Epidermal melanocyte (primary cell): ENCODE data around the gene CD8A.
"Not testable (repeated sequence)": the region's sequence is repeated elsewhere in the genome, so short reads cannot be mapped to it uniquely, and the experiment has no call there.

Source experiments
- DNase-seq: peaks from one replicate; pipeline ENCODE4 v3.0.0; 2011; ENCODE audit warnings: low spot score; ENCODE audit not compliant: insufficient read length

CD8A gene

GRCh38 chr2:86779971-86780370 lies 10.7 kb downstream of the CD8A start:
- no peak for DNase-seq

GRCh38 chr2:86778957-86779356 lies 11.8 kb downstream of the CD8A start:
- DNase-seq, result no peak

- DNase-seq, result no peak
Observed at GRCh38 chr2:86776532-86776931, 14.2 kb downstream of the CD8A start.

- DNase-seq, result no peak
Observed at GRCh38 chr2:86775338-86775737, 15.4 kb downstream of the CD8A start.

- no peak for DNase-seq
Observed at GRCh38 chr2:86774862-86775261, 15.9 kb downstream of the CD8A start.

GRCh38 chr2:86772611-86773010 lies 18.1 kb downstream of the CD8A start:
- no peak for DNase-seq

GRCh38 chr2:86770816-86771301 lies 19.9 kb downstream of the CD8A start:
- no peak for DNase-seq

- no peak for DNase-seq
Observed at GRCh38 chr2:86769838-86770237, 20.9 kb downstream of the CD8A start.

- no peak for DNase-seq
Observed at GRCh38 chr2:86768189-86768949, 22.3 kb downstream of the CD8A start.

- no peak for DNase-seq
Observed at GRCh38 chr2:86765310-86765695, 25.4 kb downstream of the CD8A start.

GRCh38 chr2:86764661-86765309 lies 25.9 kb downstream of the CD8A start:
- no peak for DNase-seq

- DNase-seq, result no peak
Observed at GRCh38 chr2:86760371-86760770, 30.3 kb downstream of the CD8A start.

- no peak for DNase-seq
Observed at GRCh38 chr2:86758405-86758804, 32.3 kb downstream of the CD8A start.

GRCh38 chr2:86753606-86754005 lies 37.1 kb downstream of the CD8A start:
- no peak for DNase-seq

- no peak for DNase-seq
Observed at GRCh38 chr2:86752934-86753333, 37.8 kb downstream of the CD8A start.

- no peak for DNase-seq
Observed at GRCh38 chr2:86751778-86752177, 38.9 kb downstream of the CD8A start.

GRCh38 chr2:86750240-86750839 lies 40.4 kb downstream of the CD8A start:
- DNase-seq, result no peak

GRCh38 chr2:86747711-86748639 lies 42.7 kb downstream of the CD8A start:
- no peak for DNase-seq

GRCh38 chr2:86746939-86747338 lies 43.8 kb downstream of the CD8A start:
- DNase-seq, result no peak

- DNase-seq, result no peak
Observed at GRCh38 chr2:86744152-86744551, 46.6 kb downstream of the CD8A start.

- DNase-seq, result not testable (repeated sequence)
Observed at GRCh38 chr2:86741889-86742498, 48.7 kb downstream of the CD8A start.
